GM21447 (cell line): Measurements from ENCODE around the gene TINAG.

Source experiments
- ATAC-seq: cut with Tn5 transposase; IDR thresholded peaks from one replicate; pipeline ENCODE4 v1.9.1; 2021; ENCODE audit not compliant: unreplicated experiment

TINAG gene

GRCh38 chr6:54308289-54308985 lies at the start of gene TINAG:
TSS of gene TINAG (plus strand) at chr6:54308441. CDS start at chr6:54308551, 110 bp downstream.
- ATAC-seq: peak; percentile 33

- ATAC-seq: no peak
Observed at GRCh38 chr6:54260025-54260424, 48.2 kb upstream of the TINAG start.

- ATAC-seq: no peak
Observed at GRCh38 chr6:54262499-54262898, 45.7 kb upstream of the TINAG start.

- ATAC-seq: no peak
Observed at GRCh38 chr6:54262971-54263370, 45.3 kb upstream of the TINAG start.

GRCh38 chr6:54264581-54265272 lies 43.5 kb upstream of the TINAG start:
- no peak for ATAC-seq

- ATAC-seq: no peak
Observed at GRCh38 chr6:54266400-54266923, 41.8 kb upstream of the TINAG start.

GRCh38 chr6:54267798-54268197 lies 40.4 kb upstream of the TINAG start:
- no peak for ATAC-seq

- ATAC-seq: no peak
Observed at GRCh38 chr6:54273214-54273820, 34.9 kb upstream of the TINAG start.

- no peak for ATAC-seq
Observed at GRCh38 chr6:54274383-54274782, 33.9 kb upstream of the TINAG start.

GRCh38 chr6:54282186-54282585 lies 26.1 kb upstream of the TINAG start:
- ATAC-seq: no peak

- ATAC-seq: no peak
Observed at GRCh38 chr6:54284161-54284860, 23.9 kb upstream of the TINAG start.

- no peak for ATAC-seq
Observed at GRCh38 chr6:54285595-54285994, 22.6 kb upstream of the TINAG start.

GRCh38 chr6:54286141-54286540 lies 22.1 kb upstream of the TINAG start:
- ATAC-seq: no peak

- no peak for ATAC-seq
Observed at GRCh38 chr6:54288474-54288873, 19.8 kb upstream of the TINAG start.

- ATAC-seq: no peak
Observed at GRCh38 chr6:54289426-54289825, 18.8 kb upstream of the TINAG start.

GRCh38 chr6:54291146-54291545 lies 17.1 kb upstream of the TINAG start:
- ATAC-seq: peak; percentile 77

- peak; percentile 93 for ATAC-seq
Observed at GRCh38 chr6:54291738-54292137, 16.5 kb upstream of the TINAG start.

GRCh38 chr6:54294965-54295532 lies 13.2 kb upstream of the TINAG start:
- no peak for ATAC-seq

GRCh38 chr6:54299542-54300269 lies 8.5 kb upstream of the TINAG start:
- no peak for ATAC-seq

- no peak for ATAC-seq
Observed at GRCh38 chr6:54301770-54302169, 6.5 kb upstream of the TINAG start.
